DMS53 treated with DMSO at 0.1 percent for 48 hours (cell line): Measurements from ENCODE around the gene KIAA1755.
"Not testable (repeated sequence)": the region's sequence is repeated elsewhere in the genome, so short reads cannot be mapped to it uniquely, and the experiment has no call there.

ENCODE experiments used
- DNase-seq: peaks from one replicate; lab custom pipeline; 2025; ENCODE audit not compliant: unreplicated experiment; lab: John Stamatoyannopoulos, UW

KIAA1755 gene

DNA sequence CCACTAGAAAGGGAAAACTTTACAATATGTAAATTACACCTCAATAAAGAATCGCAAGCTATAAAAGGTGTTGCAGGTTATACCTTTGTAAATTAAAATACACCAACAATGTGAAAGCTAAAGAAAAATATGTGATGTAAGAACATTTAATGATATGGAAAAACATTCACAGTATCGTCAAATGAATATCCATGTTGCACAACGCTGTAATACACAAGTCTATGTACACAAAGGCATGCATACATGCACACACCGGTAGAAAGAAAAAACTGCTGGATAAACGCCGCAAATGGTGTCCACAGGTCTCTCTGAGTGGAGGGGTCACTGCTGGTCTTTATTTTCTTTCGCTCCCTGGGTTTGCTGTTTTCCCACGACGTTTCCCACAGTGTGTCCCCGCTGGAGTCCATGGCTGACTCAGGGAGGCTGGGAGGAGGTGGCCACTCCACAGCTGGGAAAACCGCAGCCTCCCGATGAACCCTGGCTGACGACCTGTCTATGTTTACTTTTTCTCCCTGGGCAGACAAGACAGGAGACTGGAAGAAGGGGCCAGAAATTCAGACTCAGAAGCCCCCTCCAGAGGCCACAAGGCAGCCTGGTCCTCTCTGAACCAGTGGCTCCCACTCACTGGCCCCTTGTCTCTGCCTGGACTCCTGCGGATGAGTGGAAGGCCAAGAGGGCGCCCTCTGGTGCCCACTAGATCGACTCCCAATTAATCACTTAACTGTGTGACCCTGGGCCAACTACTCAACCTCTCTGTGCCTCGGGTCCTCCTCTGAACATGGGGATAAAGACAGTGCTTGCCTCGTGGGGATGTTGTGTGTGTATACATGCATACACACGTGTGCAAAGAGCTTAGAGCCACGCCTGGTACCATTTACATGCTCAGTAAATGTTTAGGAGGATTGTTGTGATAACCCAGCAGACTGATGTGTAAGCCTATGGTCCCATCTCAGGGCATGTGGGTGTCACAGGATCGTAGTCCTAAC lies 30.6 kb upstream of the KIAA1755 start:
- DNase-seq: peak; percentile 5

DNA sequence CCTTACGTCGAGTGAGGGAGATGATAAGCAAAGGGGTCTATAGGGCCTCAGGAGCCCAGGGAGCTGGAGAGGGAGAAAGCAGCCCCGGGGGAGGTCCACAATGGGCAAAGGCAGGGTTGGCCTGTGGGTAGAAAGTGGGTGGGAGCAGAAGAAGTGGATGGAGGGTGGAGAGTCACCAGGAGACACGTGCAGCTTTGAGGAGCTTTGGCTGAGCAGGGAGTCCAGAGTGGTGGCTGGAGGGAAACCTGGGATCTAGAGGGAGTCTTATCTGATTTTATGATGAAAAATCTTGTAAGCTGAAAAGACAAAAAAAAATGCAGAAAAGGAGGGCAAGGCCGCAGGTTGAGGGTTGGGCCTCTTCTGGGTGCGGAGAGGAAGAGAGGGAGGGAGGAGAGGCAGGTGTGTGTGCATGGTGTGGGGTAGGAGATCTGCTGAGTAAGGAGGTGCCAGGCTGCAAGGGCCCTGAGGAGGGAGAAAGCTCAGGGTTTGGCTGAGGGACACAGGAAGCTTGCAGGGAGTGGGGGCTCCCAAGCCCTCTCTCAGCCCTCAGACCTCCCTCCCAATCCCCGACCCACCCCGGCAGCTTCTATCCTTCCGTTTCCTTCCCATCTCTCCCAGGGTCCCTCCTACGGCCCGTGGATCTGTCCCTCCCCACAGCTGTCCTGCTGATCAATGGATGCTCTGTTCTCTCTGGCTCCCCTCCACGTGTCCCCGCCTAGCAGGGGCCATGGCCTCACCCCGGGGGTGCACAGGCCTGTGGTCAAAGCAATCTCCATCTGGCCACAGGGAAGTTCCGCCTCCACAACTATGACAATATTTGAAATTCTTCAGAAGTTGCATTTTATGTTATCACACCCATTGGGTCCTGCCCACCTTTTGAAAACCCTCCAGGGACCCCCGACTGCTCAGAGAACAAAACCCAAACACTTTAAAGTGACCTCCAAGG lies 26.3 kb upstream of the KIAA1755 start:
- no peak for DNase-seq

DNA sequence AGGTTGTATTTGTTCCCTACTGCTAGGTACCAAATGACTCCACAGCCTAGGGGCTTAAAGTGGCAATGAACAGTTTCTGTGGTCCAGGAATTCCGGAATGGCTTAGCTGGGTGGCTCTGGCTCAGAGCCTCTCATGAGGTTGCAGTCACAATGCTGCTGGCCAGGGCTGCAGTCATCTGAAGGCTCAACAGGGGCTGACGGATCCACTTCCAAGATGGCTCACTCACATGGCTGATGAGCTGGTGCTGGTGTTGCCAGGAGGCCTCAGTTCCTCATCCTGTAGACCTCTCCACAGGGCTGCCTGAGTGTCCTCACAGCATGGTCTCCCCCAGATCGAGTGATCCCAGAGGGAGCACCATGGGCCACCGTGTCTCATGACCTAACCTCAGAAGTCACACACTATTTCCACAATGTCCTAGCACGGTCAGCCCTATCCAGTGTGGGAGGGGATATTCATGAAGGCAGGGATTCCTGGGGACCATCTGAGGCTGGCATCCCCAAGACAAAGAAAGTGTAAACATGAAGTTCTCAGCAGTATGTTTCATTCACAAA lies 24.4 kb upstream of the KIAA1755 start:
- no peak for DNase-seq

DNA sequence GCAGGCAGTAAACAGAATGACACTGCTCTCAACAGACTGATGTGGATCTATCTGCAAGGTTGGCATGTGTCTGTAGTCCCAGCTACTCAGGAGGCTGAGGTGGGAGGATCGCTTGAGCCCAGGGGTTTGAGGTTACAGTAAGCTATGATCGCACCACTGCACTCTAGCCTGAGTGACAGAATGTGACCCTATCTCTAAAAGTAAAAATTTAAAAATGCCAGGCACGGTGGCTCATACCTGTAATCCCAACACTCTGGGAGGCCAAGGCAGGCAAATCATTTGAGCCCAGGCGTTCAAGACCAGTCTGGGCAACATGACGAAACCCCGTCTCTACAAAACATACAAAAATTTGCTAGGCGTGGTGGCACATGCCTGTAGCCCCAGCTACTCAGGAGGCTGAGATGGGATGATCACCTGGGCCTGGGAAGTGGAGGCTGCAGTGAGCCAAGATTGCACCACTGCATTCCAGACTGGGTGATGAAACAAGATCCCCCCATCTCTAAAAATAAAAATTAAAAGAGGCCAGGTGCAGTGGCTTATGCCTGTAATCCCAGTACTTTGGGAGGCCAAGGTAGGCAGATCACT lies 23.6 kb upstream of the KIAA1755 start:
- not testable (repeated sequence) for DNase-seq

DNA sequence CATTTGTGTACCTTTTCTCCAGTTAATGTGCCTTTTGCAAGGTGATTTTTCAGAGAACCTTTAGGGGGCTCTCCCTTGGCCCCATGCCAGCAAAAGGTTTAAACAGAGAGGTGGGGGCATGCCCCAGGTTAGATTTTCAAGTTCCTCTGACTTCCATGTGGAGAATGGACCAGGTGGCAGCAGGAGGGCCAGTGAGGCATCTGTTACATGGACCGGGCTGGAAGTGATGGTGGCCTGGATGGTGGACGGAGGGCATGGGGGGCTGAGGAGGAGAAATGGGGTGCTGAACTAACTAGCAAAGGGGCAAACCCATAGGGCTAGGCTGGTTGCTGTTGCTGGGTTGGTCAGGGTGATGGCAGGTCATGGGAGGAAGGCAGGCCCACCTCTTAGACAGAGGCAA lies 22.7 kb upstream of the KIAA1755 start:
- DNase-seq: no peak

DNA sequence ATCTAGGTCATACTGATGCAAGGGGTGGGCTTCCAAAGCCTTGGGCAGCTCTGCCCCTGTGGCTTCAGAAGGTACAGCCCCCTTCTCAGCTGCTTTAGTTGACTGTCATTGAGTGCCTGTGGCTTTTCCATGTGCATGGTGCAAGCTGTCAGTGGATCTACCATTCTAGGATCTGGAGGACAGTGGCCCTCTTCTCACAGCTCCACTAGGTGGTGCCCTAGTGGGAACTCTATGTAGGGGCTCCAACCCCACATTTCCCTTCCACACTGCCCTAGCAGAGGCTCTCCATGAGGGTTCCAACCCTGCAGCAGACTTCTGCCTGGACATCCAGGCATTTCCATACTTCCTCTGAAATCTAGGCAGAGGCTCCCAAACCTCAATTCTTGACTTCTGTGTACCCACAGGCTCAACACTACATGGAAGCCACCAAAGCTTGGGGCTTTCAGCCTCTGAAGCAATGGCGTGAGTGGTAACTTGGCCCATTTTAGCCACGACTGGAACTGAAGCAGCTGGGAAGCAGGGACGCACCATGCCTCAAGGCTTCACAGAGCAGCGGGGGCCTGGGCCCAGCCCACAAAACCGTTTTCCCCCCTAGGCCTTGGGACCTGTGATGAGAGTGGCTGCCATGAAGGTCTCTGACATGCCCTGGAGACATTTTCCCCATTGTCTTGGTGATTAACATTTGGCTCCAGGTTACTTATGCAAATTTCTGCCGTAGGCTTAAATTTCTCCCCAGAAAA lies 20.8 kb upstream of the KIAA1755 start:
- DNase-seq: not testable (repeated sequence)

DNA sequence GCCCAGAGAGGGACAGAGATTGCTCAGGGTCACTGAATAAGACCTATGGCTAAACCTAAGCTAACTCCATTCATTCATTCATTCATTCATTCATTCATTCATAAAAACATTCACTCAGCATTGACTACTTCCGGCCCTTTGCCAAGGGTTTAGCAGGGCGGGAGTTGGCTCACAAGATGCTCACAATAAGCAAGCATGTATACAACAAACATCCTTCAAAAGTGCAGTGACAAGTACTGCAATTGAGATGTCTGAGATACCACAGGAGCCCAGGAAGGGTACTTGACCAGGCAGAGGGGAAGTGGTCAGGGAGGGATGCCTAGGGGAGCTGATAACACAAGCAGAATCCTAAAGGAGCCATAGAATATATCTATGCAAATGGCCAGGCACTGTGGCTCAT lies 18.2 kb upstream of the KIAA1755 start:
- DNase-seq: no peak

DNA sequence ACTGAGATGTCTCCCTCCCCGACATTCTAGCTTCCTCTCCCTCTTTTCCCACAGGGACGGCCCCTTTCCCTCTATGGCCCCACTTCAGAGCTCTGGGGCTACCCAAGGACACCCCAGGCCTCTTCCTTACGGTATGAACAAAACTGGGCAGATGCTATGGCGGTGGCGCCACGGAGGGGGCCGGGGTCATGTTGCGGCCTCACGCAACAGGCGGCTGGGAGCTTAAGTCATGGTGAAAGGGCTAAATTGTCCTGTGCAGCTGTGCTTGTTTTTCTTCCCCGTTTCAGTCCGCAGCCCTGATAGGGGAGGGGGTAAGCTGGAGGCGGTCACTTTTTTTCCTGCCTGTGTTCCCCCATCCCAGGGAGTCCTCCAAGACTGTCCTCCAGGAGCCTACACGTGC lies 17.6 kb upstream of the KIAA1755 start:
- DNase-seq: no peak

DNA sequence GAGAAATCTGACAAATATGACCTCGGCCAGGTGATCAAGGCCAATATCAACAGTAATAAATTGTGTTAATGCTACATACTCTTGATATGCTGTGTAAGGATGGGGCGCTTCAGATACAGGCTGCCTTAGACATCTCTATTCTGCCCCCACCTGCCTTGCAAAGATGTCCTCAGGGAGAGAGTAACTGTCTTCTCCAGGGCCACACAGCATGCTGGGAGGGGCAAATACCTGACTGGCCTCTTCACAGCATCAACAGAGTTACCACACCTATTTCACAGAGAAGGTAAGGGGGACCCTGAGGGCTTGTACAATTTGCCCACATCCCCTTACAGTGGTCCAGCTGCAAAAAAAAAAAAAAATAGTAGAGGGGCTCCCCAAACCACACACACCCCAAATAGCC lies 17.2 kb upstream of the KIAA1755 start:
- no peak for DNase-seq

DNA sequence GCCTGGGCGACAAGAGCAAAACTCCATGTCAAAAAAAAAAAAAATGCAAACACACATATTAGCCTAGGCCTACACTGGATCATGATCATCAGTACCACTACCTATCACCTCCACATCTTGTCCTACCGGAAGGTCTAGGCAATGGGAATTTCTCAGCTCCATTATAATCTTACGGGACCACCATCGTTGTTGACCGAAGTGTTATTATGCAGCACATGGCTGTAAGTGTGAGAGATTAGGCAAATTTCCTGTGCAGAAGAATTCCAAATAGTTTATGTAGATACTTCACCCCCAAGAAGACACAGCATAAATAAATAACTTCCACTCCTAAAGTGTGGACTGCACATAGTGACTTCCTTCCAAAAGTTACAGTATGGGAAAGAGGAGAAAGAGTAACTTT lies 16.8 kb upstream of the KIAA1755 start:
- DNase-seq: no peak

DNA sequence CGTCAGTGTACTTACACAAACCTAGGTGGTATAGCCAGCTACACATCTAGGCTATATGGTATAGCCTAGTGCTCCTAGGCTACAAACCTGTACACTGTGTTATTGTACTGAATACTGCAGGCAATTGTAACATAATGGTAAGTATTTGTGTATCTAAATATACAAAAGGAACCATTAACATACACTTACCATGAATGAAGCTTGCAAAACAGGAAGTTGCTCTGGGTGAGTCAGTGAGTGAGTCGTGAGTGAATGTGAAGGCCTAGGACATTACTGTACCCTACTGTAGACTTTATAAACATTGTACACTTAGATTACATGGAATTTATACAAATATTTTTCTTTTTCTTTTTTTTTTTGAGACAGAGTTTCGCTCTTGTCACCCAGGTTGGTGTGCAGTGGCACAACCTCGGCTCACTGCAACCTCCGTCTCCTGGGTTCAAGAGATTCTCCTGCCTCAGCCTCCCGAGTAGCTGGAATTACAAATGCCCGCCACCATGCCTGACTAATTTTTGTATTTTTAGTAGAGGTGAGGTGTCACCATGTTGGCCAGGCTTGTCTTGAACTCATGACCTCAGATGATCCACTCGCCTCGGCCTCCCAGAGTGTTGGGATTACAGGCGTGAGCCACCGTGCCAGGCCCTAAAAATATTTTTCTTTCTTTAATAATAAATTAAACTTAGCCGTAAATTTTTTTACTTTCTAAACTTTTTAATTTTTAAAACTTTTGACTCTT lies 15.4 kb upstream of the KIAA1755 start:
- DNase-seq: no peak

DNA sequence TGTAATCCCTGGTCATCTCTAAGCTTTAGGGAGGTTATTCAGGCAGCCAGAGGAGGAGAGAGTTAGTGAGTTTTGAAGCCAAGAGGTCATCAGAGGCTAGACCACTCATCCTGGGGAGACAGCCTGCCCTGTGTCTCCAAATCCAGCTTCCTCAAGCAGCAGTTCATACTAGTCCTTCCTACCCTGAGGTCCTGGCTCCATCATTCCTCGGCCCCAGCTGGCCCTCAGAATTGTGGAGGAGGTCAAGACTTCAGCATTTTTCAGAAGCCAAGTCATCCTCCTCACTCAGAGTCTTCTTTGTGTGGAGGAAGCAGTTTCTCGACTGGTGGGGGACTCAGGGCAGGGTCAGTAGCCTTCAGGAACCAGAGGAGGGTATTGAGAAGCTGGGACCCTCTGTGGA lies 12.4 kb upstream of the KIAA1755 start:
- no peak for DNase-seq

DNA sequence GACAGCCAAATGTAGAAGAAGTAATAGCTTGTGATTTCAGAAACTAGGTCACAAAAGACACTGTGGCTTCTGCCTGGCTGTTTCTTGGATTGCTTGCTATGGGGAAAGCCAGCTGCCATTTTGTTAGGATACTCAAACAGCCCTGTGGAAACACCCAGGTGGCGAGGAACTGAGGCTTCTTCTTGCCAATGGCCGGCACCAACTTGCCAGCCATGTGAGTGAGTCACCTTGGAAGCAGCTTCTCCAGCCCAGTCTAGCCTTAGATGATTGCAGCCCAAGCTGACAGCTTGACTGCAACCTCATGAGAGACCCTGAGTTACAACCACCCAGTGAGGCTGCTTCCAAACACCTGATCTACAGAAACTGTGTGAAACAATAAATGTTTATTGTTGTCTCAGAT lies 11.9 kb upstream of the KIAA1755 start:
- DNase-seq: no peak

DNA sequence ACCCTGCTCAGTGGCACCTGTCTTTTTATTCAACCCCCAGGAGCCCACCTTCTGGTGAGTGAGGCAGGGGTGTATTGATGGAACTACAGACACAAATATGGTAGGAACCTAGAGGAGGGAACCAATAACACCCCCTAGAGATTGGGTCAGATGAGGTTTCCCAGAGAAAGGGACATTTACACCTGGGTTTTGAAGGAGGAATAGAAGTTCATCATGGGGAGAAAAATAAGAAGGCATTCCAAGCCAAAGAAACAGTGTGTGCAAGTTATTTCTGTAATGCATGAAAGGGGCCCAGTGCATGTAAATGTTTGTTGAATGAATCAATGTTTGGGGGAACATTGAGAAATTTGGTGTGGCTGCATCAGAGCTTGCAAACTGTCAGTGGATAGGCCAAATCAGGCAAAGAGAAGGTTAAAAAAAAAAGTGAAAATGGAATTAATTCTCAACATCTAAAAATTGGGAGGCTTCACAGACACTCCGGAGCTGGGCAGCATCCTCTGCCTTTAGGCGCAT lies 11.1 kb upstream of the KIAA1755 start:
- DNase-seq: no peak

DNA sequence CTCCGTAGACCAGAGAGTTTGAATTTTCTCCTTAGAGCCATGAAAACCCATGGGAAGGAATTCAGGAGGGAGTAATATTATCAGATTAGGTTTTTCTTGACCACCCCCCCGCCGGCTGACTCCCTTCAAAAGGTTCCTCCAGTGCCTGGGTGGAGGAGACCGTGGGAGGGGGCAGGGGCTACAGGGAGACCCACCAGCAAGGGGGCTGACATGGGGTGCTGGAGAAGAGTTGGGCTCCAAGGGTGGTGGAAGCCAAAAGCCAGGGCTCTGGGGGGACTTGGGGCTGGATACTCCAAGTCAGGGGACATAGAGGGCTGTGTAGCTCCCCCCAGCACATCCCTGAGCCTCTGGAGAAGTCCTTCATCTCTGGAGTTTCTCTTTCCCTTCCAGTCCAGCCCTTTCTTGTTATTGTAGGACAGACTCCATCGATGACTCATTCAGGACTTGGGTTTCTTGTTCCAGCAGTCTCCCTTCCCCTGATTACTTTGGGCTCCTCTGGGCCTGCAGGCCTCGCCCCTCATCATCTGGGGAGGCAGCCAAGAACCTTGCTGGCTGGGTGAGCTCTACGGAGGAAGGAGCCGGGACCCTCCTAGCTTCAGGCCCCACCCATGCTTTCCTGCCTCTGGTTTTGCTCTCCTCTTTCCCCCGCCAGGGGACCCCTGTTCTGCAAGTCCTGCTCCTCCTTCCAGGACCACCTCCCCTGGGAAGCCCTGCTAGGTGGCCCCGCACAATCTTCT lies 10.5 kb upstream of the KIAA1755 start:
- DNase-seq: no peak

DNA sequence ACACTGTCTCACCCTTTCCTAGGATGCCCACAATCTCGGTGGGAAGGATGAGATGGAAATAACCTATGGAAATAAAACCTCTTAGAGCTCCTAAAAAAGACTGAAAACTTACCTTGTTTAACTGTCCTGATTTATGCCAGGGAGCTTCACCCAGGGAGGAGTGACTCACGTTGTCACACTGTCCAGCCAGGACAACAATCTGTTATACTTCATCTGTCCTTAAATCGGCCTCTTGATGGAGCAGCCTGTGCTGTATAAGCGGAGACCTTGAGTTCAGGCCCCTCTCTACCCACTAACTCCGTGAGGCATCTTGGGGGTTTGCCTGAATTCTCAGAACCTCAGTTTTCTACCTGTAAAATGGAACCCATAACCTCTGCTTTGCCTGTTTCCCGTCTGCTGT lies 9.2 kb upstream of the KIAA1755 start:
- DNase-seq: no peak

DNA sequence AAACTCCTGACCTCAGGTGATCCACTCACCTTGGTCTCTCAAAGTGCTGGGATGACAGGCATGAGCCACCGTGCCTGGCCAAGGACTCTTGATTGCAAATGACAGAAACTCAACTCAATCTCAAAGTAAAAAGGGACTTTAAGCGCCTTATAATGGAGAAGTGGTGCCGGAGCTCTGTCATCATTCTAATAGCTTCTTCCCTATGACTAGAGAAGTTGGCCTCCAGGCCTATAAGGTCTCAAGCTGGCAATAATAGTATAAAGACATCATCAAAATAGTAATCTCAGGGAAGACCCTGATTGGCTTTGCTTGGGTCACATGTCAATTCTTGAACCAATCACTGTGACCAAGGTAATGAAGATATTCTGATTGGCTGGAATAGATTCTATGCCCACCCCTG lies 8.5 kb upstream of the KIAA1755 start:
- no peak for DNase-seq

DNA sequence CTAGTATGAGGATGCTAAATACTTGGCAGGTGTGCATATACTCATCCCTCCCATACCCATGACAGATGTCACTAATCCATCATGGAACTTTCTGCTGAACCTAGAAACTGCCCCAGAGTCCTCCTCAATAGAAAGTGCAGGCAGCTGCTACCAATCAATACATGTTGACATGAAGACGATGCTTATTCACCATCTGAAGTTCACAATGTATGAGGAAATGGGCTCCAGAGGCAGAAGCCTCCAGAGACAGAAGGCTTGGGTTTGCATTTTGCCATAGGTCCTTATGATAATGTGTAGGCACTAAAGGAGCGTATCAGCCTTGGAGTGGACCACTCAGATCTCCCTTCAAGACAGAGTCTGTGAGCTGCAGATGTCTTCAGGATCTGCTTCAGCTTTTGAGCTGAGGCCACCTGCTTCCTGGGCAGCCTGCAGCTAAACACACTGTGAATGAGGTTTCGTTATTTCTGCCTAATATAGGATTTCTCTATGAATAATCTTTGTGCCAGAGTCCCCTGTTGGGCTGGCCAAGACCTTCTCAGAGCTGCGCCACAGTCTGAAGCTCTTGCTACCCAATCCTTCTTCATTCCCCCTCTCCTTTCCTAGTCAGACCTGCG lies 7.5 kb upstream of the KIAA1755 start:
- no peak for DNase-seq
